Stomach (tissue), 9 donors: ENCODE measurements around the gene NTRK2. TPM values are rescaled to one million over a fixed set of nuclear protein-coding genes. Genes with fewer than 3 reads are reported as not detected.

Source experiments
- DNase-seq, 2 donors: peaks; one replicate each; pipeline versions ENCODE4 v3.0.0 to v3.0.0-alpha.2; 2013 to 2019
- H3K27ac ChIP-seq, 5 donors: fragments of 200-600 bp in 4 of 5; sonication (generic) in 4 of 5; one replicate each; pipeline ENCODE4 v1.5.1; 2013 to 2019; ENCODE audit warnings: mild to moderate bottlenecking in 1 of 5, moderate library complexity in 1 of 5
- H3K27me3 ChIP-seq, 3 donors: fragments of 200-600 bp; sonication (generic); one replicate each; pipeline ENCODE4 v1.5.1; 2017 to 2019; ENCODE audit warnings: mixed run types in 1 of 3
- H3K36me3 ChIP-seq, 4 donors: fragments of 200-600 bp; sonication (generic); 1 replicate in 3 of 4; 2 replicates in 1 of 4; pipeline ENCODE4 v1.5.1; 2016 to 2019
- H3K4me1 ChIP-seq, 4 donors: fragments of 200-600 bp; sonication (generic); one replicate each; pipeline ENCODE4 v1.5.1; 2016 to 2019
- H3K4me3 ChIP-seq, 4 donors: fragments of 200-600 bp; sonication (generic) in 3 of 4; one replicate each; pipeline ENCODE4 v1.5.1; 2016 to 2019; ENCODE audit warnings: mild to moderate bottlenecking in 1 of 4
- H3K9me3 ChIP-seq, 4 donors: fragments of 200-600 bp; sonication (generic); one replicate each; pipeline ENCODE4 v1.5.1; 2016 to 2019
- CTCF ChIP-seq, 7 experiments: fragments of 450-650 bp in 4 of 7; fragments of 200-600 bp in 3 of 7; sonication (generic) in 3 of 7; IDR thresholded peaks; one replicate each; pipeline ENCODE4 v1.5.1; 2016 to 2019; ENCODE audit warnings: antibody characterized with exemption in 7 of 7, control low read depth in 2 of 7, mild to moderate bottlenecking in 1 of 7
- EP300 ChIP-seq: sonication (generic); formaldehyde crosslinking; IDR thresholded peaks from one replicate; pipeline ENCODE4 v1.6.1; 2017; ENCODE audit warnings: antibody characterized with exemption
- POLR2A ChIP-seq, 4 donors: fragments of 450-650 bp; IDR thresholded peaks; one replicate each; pipeline ENCODE4 v1.6.1; 2016; ENCODE audit warnings: antibody characterized with exemption in 4 of 4, control low read depth in 2 of 4, mild to moderate bottlenecking in 1 of 4, moderate library complexity in 1 of 4
- POLR2AphosphoS5 ChIP-seq, 3 donors: sonication (generic); formaldehyde crosslinking; IDR thresholded peaks; one replicate each; pipeline ENCODE4 v1.6.1; 2016; ENCODE audit warnings: antibody characterized with exemption in 3 of 3
- WGBS, 5 donors: extraction: QIAGEN DNeasy Blood & Tissue Kit in 3 of 5; methylation state at CpG; one replicate each; pipeline versions ENCODE4 v1.1.5 to v1.1.7; 2013 to 2018; 5-methylcytosine and 5-hydroxymethylcytosine counted together
- intact Hi-C: fragments of 100-400 bp; cut with DNase I; formaldehyde crosslinking; loops from one replicate; pipeline ENCODE4 v1.15.1; 2023; ENCODE audit warnings: low total_unique reads
- polyA plus RNA-seq, 3 donors: library from polyadenylated mRNA; stranded (reverse); fragments of 200-250 nt; gene quantifications; one replicate each; pipeline ENCODE4 v1.2.3, GENCODE V29; 2013
- total RNA-seq, 5 donors: library from RNA; depleted of rRNA; stranded (reverse); fragments of >200 nt; gene quantifications; one replicate each; pipeline versions ENCODE4 v1.1.0 to v1.2.3, GENCODE V29; 2014 to 2016
- donor health status: healthy with polysubstance abuse.
- donor health status: Bipolar disorder and iron deficiency.
- donor health status: healthy.

Gene NTRK2
- total and polyA plus RNA-seq, 8 donors = 0.06 to 8.8 (median 2.6) TPM

GRCh38 chr9:84697509-84698114 lies 28.1 kb downstream of the NTRK2 start:
- WGBS, 5 donors = 17 to 41% (median 23%) methylated on average over 4 of the region's 4 CpGs
- Histone ChIP-seq H3K27ac (no peak overlapping the region), H3K27me3 (peaks cover 0 to 5% (median 0%) of the 10 kb centered on the region in 3 donors), H3K9me3 (no peaks in the 10 kb centered on the region), H3K4me3 (no peak overlapping the region), H3K36me3 (no peaks in the 10 kb centered on the region), H3K4me1 (no peaks in the 10 kb centered on the region)
- DNase-seq = peak; percentile 67 to 84
- TF ChIP-seq EP300 (no peak), CTCF (IDR thresholded peaks at IDR 0.05) (peak in 4 of 7 experiments; percentile 50 to 65 (median 52)), POLR2AphosphoS5 (IDR thresholded peaks at IDR 0.05) (no peak)
- intact Hi-C loops = no loop called here

GRCh38 chr9:84698323-84698722 lies 28.8 kb downstream of the NTRK2 start:
- Histone ChIP-seq H3K4me3 (no peak overlapping the region), H3K4me1 (no peaks in the 10 kb centered on the region), H3K27me3 (peaks cover 0 to 5% (median 0%) of the 10 kb centered on the region in 3 donors), H3K9me3 (no peaks in the 10 kb centered on the region), H3K27ac (no peak overlapping the region), H3K36me3 (no peaks in the 10 kb centered on the region)
- intact Hi-C loops = no loop called here
- 50 to 71% (median 57%) methylated on average over 2 of the region's 2 CpGs for WGBS, 5 donors
- DNase-seq = no peak
- TF ChIP-seq POLR2A (IDR thresholded peaks at IDR 0.05) = no peak
- no peak for TF ChIP-seq POLR2AphosphoS5 (IDR thresholded peaks at IDR 0.05)
- TF ChIP-seq EP300 = no peak
- no peak for TF ChIP-seq CTCF (IDR thresholded peaks at IDR 0.05)

- Histone ChIP-seq H3K4me3 (no peak overlapping the region), H3K27me3 (peaks cover 0 to 5% (median 0%) of the 10 kb centered on the region in 3 donors), H3K9me3 (no peaks in the 10 kb centered on the region), H3K27ac (no peak overlapping the region), H3K4me1 (no peaks in the 10 kb centered on the region), H3K36me3 (no peaks in the 10 kb centered on the region)
- WGBS, 5 donors = 67 to 82% (median 76%) methylated on average over 1 of the region's 1 CpG
- DNase-seq = no peak
- TF ChIP-seq POLR2AphosphoS5 (IDR thresholded peaks at IDR 0.05) (no peak), CTCF (IDR thresholded peaks at IDR 0.05) (no peak), EP300 (no peak), POLR2A (IDR thresholded peaks at IDR 0.05) (no peak)
- intact Hi-C loops = no loop called here
Measured at GRCh38 chr9:84699984-84700383, 30.5 kb downstream of the NTRK2 start.

- DNase-seq = no peak
- no peak overlapping the region for H3K27ac ChIP-seq
- WGBS, 5 donors = 88 to 91% (median 90%) methylated on average over 6 of the region's 6 CpGs
- intact Hi-C loops = no loop called here
- TF ChIP-seq CTCF (IDR thresholded peaks at IDR 0.05) (no peak), EP300 (no peak), POLR2AphosphoS5 (IDR thresholded peaks at IDR 0.05) (no peak)
- H3K36me3 ChIP-seq = no peaks in the 10 kb centered on the region
- no peak overlapping the region for H3K4me3 ChIP-seq
- H3K9me3 ChIP-seq = no peaks in the 10 kb centered on the region
- no peaks in the 10 kb centered on the region for H3K4me1 ChIP-seq
- peaks cover 0 to 10% (median 0%) of the 10 kb centered on the region in 3 donors for H3K27me3 ChIP-seq
Measured at GRCh38 chr9:84701801-84702200, 32.3 kb downstream of the NTRK2 start.
